ENCODE results near the gene CIT.

CIT gene

GRCh38 chr12:119681728-119682638, 195.1 kb downstream of the CIT start:
- TF ChIP-seq GATA3 (IDR thresholded peaks at IDR 0.05; ENCODE audit: low read depth, low read length), result no peak
- TF ChIP-seq GATA2 (IDR thresholded peaks at IDR 0.05; ENCODE audit: low read depth, low read length), result no peak

DNA sequence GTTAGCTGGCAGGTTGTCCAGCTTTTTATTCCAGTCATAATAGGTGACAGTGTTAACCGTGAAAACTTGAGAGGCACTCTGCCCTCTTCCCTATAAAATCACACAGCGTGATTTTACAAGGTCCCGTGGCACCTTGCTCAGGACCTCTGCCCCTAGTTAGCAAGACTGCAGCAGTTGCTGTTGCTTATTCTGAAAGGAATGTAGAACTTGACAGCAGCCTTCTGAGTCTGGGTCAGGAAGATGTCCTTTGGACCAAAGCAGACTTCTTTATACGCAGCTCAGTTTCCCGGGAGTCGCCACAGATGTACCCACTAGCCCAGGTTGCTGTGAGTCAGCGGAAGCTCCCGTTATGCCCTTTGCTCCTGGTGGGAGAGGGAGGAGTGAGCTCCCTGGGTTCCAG, 196.0 kb downstream of the CIT start:
- TF ChIP-seq GATA3 (IDR thresholded peaks at IDR 0.05; ENCODE audit: low read depth, low read length) (no peak), GATA2 (IDR thresholded peaks at IDR 0.05; ENCODE audit: low read depth, low read length) (no peak)

DNA sequence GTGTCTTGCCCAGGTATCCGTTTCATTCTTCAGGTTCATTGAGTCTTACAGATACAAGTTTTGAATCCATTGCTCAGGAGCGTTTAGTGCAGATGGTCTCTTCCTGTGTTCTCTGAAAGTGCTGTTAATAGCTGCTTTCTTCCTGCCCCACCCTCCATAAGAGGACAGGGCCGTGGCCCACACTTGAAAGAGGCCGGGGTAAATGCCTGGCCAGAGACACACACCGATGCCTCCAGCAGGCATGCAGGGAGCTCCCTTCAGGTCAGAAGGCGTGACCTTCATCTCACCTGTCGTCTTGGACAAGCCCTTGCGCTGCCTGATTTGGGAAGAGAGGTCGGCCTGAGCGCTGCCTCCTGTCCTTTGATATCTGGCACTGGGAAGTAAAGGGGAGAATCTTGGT, 197.6 kb downstream of the CIT start:
- TF ChIP-seq GATA2 (IDR thresholded peaks at IDR 0.05; ENCODE audit: low read depth, low read length), result no peak
- TF ChIP-seq GATA3 (IDR thresholded peaks at IDR 0.05; ENCODE audit: low read depth, low read length), result no peak

DNA sequence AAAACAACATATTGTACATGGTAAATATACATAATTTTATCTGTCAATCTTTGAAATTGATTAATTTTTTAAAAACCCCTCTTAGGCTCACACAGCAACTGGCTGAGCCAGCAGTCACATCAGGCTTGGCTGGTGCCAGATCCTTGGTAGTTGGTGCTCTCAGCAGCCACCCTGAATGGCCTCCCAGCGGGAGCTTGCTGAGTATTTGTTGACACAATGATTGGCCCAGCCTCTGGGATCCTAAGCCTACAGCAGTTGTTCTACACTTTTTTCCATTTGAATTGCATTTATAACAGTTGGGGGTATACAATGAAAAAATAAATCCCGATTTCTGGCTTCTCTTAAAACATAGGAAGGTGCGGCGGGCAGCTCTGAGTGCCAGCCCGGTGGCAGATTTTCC, 198.0 kb downstream of the CIT start:
- TF ChIP-seq GATA3 (IDR thresholded peaks at IDR 0.05; ENCODE audit: low read depth, low read length) (no peak), GATA2 (IDR thresholded peaks at IDR 0.05; ENCODE audit: low read depth, low read length) (no peak)

DNA sequence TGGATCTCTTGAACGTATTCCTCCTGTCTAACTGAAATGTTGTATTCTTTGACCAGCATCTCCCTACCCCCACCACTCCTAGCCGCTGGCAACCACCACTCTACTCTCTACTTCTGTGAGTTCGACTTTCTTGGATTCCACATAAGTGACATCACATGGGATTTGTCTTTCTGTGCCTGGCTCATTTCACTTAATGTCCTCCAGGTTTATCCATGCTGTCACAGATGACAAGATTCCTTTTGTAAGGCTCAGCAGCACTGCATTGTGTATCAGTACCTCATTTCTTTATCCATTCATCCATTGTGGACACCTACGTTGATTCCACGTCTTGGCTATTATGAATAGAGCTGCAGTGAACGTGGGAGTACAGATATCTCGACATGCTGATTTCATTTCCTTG, 198.7 kb downstream of the CIT start:
- no peak for TF ChIP-seq GATA2 (IDR thresholded peaks at IDR 0.05; ENCODE audit: low read depth, low read length)
- TF ChIP-seq GATA3 (IDR thresholded peaks at IDR 0.05; ENCODE audit: low read depth, low read length), result no peak

- TF ChIP-seq GATA2 (IDR thresholded peaks at IDR 0.05; ENCODE audit: low read depth, low read length) (no peak), GATA3 (IDR thresholded peaks at IDR 0.05; ENCODE audit: low read depth, low read length) (no peak)
Measured at GRCh38 chr12:119676573-119676972, 200.5 kb downstream of the CIT start.

DNA sequence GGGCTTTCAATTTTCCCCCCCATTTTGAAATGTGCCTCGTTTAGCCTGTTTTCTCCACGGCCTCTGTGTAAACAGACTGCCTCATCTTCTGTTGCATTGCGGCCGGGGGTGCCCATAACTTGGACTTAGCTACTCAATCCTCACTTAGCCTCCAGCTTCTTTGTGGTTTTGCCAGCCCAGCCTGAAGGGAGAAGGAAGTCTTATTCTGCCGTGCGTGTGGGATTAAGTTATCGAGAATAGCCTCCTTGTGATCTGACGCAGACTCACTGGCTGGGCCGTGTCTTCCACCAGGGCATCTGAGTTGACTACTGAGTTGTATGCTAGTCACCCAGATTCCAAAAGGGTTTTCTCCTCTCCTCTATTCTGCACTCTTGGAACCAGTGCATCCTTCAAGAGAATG, 201.1 kb downstream of the CIT start:
- no peak for TF ChIP-seq GATA2 (IDR thresholded peaks at IDR 0.05; ENCODE audit: low read depth, low read length)
- TF ChIP-seq GATA3 (IDR thresholded peaks at IDR 0.05; ENCODE audit: low read depth, low read length), result no peak

GRCh38 chr12:119674560-119674959, 202.6 kb downstream of the CIT start:
- TF ChIP-seq GATA2 (IDR thresholded peaks at IDR 0.05; ENCODE audit: low read depth, low read length) (no peak), GATA3 (IDR thresholded peaks at IDR 0.05; ENCODE audit: low read depth, low read length) (no peak)

DNA sequence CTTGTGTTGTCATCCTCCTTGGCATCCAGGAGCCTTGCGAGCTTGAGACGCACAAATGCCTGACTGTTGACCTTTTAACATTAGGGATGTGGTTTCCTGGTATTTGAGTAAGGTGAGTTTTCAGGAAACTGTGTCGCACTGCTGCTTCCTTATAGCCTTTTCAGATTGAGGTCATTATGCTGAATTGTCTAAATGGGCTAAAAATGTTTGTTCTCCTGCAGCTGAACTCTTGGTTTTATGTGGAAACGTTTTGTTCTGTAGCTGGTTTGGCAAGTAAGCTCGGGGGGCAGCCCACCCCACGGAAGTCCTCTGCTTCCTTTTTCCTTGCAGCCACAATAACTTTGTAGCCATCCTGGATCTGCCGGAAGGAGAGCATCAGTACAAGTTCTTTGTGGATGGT, 203.5 kb downstream of the CIT start:
- TF ChIP-seq GATA3 (IDR thresholded peaks at IDR 0.05; ENCODE audit: low read depth, low read length), result no peak
- no peak for TF ChIP-seq GATA2 (IDR thresholded peaks at IDR 0.05; ENCODE audit: low read depth, low read length)

- TF ChIP-seq GATA2 (IDR thresholded peaks at IDR 0.05; ENCODE audit: low read depth, low read length), result no peak
- TF ChIP-seq GATA3 (IDR thresholded peaks at IDR 0.05; ENCODE audit: low read depth, low read length), result no peak
Measured at GRCh38 chr12:119672194-119672593, 204.9 kb downstream of the CIT start.

DNA sequence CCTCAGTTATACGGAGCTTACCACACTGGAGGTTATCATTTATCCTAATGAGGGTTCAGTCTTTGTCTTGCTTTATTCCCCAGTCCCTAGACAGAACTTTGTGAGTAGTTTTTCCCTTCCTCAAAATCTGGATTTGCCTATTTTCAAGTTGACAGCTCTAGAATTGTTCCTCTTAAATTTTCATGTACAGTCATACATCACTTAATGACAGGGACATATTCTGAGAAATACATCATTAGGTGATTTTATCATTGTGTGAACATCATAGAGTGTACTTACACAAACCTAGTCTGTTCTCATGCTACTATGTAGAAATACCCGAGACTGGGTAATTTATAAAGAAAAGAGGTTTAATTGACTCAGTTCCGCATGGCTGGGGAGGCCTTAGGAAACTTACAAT, 206.1 kb downstream of the CIT start:
- TF ChIP-seq GATA3 (IDR thresholded peaks at IDR 0.05; ENCODE audit: low read depth, low read length) (no peak), GATA2 (IDR thresholded peaks at IDR 0.05; ENCODE audit: low read depth, low read length) (no peak)

DNA sequence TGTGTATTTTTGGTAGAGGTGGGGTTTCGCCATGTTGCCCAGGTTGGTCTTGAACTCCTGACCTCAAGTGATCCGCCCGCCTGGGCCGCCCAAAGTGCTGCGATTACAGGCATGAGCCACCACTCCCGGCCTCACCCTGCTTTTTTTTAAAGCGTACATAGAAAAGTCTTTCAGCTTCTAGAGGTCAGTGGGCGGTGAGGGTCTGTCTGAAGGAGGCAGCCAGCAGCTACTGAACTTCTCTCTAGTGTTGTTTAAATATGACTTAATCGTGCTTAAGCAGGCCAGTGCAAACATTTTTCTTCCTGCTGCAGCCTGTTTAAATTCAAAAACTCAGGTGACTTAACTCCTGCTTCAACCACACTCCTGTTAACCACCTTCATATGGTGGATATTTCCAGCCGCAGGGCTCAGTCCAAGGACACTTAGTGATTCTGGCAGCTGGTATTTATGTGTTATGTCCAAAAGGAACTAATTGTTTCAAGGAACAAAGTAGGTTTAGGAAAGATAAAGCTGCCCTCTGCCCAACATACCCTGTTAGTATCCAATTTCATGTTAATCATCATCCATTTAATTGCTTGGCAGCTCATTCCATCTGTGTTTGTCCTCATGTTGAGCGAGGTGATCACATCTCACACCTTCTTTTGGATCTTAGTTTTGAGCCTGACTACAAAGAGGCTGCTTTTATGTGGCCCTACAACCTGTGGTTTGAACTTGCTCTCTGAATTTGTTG, 207.2 kb downstream of the CIT start:
- TF ChIP-seq GATA2 (IDR thresholded peaks at IDR 0.05; ENCODE audit: low read depth, low read length), result no peak
- TF ChIP-seq GATA3 (IDR thresholded peaks at IDR 0.05; ENCODE audit: low read depth, low read length), result no peak

GRCh38 chr12:119668324-119668841, 208.7 kb downstream of the CIT start:
- TF ChIP-seq GATA3 (IDR thresholded peaks at IDR 0.05; ENCODE audit: low read depth, low read length) (no peak), GATA2 (IDR thresholded peaks at IDR 0.05; ENCODE audit: low read depth, low read length) (no peak)

GRCh38 chr12:119667577-119668323, 209.4 kb downstream of the CIT start, which contains the start of gene PRKAB1:
PRKAB1 (plus strand) TSS chr12:119668133; CDS start chr12:119668245, 112 bp downstream.
- TF ChIP-seq GATA2 (IDR thresholded peaks at IDR 0.05; ENCODE audit: low read depth, low read length) (peak; percentile 15; the same call in 1 of the 2 replicates), GATA3 (IDR thresholded peaks at IDR 0.05; ENCODE audit: low read depth, low read length) (no peak)

Data from SH-SY5Y (cell line).